NCI-H1436 (cell line): Measurements from ENCODE around the gene PRKAA1.
"Not testable (repeated sequence)": the region's sequence is repeated elsewhere in the genome, so short reads cannot be mapped to it uniquely, and the experiment has no call there.

Experiments used
- DNase-seq: peaks from one replicate; lab custom pipeline; 2025; lab: John Stamatoyannopoulos, UW

PRKAA1 gene

DNA sequence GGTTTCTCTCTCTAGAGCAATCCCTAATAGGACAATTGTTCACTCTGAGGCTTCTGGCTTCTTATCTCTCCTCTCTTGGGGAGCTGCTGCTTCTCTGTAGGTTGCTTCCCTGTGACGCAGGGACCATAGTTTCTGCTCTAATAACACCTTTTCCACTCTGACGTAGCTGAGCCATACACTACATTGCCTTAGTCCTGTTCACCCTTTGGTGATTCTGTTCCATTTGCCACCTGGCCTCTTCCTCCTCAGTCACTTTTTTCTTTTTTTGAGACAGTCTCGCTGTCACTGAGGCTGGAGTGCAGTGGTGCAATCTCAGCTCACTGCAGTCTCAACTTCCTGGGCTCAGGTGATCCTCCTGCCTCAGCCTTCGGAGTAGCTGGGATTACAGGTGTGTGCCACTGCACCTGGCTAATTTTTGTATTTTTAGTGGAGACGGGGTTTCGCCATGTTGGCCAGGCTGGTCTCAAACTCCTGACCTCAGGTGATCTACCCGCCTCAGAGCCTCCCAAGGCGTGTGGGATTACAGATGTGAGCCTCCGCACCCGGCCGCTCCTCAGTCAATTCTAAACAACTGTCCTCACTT lies 27.4 kb upstream of the PRKAA1 start:
- DNase-seq: not testable (repeated sequence)

DNA sequence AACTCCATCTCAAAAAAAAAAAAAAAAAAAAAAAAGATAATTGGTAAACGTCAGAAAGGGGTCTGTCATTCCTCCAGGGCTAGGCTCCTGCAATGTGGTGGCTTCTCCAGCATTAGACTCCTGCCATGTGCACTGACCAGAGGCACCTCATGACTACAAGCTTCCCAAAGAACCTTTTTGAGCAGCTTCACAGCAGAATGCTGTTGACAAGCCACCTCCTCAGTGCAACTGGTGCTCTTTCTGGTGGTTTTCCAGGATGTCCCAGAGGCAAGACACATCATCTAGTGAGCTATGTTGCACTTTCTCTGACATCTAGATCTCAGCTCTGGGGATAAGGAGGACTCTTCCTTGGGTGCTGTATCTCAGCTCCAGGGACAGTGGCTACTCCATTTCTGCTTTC lies 25.3 kb upstream of the PRKAA1 start:
- DNase-seq: no peak

DNA sequence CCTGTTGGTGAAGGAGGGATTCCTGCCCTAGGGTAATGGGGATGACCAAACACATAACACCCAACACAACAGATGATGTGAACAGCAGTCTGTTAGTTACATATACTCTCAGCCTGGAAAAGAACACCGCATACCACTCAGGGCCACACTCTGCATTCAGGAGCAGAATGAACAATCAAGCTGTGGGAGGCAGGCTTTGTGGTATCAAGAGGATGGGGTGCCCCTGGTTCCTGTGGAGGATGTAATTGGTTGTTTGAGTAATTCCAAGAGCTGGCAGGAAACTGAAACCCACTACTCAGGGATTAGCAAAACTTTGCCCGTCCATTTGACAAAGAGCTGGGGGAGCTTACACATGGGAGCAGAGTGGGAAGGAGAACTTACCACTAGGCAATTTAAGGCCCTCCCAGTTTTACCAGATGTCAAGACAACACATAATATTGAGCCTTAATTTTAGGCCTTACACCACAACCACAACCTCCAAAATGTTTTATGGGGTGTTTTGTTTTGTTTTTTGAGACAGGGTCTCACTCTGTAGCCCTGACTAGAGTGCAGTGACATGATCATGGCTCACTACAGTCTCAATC lies 15.6 kb upstream of the PRKAA1 start:
- DNase-seq: no peak

DNA sequence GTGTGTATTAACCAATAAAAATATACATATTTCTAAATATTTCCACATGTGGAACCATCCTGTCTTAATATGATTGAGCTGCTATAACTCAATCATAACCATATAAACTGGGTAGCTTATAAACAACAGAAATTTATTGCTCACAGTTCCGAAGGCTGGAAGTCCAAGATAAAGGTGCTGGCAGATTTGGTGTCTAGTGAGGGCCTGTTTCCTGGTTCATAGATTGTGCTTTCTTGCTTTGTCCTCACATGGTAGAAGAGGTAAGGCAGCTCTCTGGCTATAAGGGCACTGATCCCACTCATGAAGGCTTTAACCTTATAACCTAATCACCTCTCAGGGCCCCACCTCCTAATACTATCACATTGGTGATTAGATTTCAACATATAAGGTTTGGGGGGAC lies 14.0 kb upstream of the PRKAA1 start:
- no peak for DNase-seq

DNA sequence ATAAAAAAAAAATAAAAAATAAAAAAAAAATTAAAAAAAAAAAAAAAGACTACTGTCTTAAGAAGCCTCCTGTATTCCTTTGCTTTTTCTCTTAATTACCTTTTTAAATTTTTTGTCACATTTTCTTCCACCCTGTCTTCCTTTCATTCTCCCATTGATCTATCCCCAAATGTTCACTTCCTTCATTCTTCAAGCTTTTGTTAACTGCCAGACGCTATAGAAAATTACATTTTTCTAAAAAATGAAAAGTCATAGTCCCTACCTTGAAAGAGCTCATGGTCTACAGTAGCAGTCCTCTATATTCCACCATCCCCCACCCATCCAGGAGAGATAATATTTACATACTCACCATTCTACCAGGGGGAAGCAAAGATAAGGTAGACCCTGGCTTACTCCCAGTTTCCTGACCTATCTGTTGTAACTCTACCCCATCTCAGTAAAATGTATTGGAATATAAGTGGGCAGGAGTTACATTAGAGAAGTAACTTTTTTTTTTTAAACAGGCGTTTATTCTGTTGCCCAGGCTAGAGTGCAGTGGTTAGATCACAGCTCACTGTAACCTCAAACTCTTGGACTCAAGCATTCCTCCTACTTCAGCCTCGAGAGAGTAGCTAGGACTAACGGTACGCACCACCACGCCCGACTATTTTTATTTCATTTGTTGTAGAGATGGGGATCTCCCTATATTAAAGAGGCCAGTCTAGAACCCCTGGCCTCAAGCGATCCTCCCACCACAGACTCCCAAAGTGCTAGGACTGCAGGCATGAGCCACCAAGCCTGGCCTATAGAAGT lies 3.8 kb upstream of the PRKAA1 start:
- no peak for DNase-seq

DNA sequence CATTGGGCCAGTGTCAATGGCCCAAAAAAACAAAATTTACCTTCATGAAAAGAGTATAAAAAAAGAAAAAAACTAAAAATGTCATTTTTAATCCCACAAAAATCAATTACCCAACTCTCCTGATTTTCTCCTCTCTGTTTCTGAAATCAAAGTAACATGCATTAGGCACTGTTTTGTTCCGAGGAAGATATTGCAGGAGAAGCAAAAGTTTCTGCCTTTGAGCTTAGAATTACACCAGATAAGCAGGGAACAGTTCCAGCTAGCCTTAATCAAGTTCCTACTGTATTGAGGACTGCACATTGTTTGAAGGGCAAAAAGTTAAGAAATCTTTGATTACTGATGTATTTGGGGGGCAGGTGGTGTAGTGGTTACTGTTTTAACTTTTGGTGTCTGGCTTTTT lies 1.1 kb upstream of the PRKAA1 start:
- DNase-seq: no peak

DNA sequence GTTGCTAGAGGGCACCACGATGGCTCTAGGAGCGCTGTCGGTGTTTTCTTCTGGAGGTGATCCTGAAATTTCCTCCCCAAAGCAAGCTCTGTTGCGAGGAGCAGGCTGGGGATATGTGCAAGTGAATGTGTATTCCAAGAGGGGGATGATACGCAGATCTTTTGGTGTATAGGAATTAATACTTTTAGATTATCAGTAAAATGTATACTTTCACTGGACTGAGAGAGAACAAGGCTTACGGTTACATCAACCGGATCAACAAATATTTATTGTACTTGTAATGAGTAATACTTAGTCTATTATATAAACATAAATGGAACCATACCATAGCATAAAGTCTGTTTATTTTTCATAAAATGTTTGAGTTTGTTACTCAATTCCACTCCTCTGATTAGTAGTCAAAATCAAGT lies 632 bp upstream of the PRKAA1 start:
- DNase-seq: no peak

DNA sequence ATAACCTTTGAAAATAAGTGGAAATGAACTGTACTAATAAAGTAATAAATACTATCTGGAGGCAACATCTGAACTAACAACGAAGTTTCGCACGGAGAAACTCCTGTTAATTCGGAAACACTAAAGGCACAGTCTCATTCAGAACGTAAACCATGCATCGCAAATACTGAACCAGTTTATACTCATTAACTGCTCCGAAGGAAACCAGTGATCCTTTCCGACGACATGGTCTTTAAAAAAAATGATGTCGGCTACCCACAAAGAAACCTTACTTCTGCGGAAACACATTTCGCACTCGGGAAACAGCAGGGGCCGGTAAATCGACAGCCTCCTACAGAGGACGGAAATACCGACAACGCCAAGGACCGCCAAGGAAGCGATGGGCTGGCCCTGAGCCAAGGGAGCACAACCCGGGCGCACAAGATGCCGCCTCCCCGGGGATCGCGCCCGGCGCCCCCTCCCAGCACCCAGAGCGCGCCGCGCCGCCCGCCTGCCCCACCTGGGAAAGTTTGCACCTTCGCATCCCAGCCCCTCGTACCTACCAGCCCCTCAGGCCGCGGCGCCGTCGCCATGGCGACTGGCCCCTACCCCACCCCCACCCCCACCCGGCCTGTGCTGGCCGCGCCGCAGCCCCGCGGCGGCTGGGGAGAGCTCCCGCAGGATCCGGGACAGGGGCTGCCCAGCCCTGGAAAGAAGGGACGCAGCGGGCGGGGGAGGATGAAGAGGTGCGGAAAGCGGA lies 732 bp downstream of the PRKAA1 start:
- peak; percentile 76 for DNase-seq

DNA sequence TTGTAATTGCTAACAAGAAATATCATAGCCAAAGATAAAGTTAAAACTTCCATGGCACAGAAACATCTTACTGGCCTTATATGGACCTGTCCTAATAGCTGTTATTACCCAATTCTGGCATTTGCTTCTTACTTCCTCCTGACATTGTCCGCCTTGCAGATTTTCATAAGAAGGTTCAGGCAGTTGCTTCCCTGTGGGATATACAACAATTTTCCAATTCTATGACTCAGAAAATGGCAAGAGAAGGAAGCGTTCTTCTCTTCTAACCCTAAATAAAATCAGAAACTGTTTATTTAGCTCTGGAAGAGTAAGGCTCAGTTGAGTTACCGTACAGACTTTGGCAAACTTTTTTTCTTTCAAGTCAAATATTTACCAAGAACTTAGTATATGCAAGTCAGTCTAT lies 1.7 kb downstream of the PRKAA1 start:
- no peak for DNase-seq

DNA sequence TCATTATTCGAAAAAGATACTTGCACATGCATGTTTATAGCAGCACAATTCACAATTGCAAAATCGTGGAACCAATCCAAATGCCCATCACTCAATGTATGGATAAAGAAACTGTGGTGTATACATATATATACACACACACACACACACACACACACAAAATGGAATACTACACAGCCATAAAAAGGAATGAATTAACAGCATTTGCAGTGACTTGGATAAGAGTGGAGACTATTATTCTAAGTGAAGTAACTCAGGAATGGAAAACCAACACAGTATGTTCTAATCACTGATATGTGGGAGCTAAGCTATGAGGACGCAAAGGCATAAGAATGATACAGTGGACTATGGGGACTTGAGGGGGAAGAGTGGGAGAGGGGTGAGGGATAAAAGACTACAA lies 3.3 kb downstream of the PRKAA1 start:
- not testable (repeated sequence) for DNase-seq

DNA sequence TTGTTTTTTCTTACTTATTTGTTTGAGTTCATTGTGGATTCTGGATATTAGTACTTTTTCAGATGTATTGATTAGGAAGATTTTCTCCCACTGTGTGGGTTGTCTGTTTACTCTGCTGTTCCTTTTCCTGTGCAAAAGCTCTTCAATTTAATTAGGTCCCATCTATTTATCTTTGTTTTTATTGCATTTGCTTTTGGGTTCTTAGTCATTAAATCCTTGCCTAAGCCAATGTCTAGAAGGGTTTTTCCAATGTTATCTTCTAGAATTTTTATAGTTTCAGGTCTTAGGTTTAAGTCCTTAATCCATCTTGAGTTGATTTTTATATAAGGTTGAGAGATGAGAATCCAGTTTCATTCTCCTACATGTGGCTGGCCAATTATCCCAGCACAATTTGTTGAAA lies 3.8 kb downstream of the PRKAA1 start:
- not testable (repeated sequence) for DNase-seq

DNA sequence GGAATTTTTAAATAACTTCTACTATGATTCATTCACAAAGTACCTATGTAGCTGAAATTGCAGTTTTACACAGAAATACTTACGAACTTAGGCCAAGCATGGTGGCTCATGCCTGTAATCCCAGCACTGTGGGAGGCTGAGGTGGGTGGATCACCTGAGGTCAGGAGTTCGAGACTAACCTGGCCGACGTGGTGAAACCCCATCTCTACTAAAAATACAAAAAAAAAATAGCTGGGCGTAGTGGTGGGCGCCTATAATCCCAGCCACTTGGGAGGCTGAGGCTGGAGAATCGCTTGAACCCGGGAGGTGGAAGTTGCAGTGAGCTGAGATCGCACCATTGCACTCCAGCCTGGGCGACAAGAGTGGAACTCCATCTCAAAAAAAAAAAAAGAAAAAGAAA lies 5.5 kb downstream of the PRKAA1 start:
- not testable (repeated sequence) for DNase-seq

DNA sequence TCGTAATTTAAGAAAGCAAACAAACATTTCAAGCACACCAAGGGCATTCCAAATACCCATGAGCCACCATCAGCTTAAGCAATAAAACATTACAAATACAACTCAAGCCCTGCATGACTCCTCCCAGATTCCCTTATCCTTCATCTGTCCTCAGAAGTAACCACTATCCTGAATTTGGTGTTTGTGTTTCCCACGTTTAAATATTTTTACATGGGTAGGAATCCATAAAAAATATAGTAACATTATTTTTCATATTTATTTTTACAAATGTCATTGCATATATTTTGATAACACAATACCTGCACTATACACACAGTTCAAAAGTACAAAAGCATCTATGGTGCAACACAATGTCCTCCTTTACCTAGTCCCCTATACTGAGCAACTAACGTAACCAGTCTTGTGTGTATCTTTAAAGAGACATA lies 6.4 kb downstream of the PRKAA1 start:
- no peak for DNase-seq

DNA sequence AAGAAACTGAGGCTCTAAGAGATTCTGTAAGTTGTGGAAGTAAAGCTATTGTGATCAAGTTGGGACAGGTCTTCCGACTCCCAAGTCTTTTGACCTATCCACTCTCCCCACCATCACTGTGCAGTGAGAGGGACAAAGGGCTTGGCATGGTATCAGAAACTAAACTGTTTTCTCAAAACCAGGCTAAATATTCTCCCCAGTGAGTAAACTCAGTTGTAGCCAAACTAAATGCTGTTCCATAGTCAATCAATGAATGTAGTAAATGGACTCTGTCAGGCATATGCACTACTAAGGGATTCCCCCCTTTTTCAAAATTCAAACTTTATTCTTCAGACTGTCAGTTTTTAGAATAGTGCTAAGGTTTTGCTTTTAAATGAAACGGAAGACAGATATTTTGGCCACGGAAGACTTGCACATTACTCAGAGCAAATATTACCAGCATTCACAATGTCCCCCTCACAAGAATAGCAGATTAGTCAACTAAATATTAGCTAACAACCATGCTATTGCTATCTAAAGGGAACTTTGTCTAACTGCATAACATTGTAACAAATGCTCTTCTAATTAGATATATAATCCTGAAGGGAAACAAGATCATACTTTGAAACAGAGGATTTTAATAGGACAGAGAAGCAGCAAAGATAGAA lies 7.1 kb downstream of the PRKAA1 start:
- DNase-seq: no peak

DNA sequence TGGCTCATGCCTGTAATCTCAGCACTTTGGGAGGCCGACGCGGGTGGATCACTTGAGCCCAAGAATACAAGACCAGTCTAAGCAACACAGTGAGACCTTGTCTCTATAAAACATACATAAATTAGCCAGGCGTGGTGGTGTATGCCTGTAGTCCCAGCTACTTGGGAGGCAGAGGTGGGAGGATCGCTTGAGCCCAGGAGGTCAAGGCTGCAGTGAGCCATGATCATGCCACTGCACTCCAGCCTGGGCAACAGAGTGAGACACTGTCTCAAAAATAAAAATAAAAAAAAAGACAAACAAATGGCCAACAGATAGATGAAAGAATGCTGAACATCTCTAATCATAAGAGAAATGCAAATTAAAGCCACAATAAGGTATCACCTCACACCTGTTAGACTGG lies 9.2 kb downstream of the PRKAA1 start:
- DNase-seq: not testable (repeated sequence)

DNA sequence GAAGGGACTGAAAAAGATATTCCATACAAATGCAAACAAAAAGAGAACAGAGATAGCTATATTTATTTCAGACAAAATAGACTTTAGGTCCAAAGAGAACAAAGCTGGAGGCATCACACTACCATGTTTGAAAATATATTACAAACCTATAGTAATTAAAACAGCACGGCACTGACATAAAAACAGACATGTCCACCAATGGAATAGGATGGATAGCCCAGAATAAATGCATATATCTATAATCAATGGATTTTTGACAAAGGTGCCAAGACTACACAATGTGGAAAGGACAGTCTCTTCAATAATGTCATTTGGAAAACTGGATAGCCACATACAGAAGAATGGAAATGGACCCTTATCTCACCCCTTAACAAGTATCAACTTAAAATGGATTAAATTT lies 10.2 kb downstream of the PRKAA1 start:
- no peak for DNase-seq

DNA sequence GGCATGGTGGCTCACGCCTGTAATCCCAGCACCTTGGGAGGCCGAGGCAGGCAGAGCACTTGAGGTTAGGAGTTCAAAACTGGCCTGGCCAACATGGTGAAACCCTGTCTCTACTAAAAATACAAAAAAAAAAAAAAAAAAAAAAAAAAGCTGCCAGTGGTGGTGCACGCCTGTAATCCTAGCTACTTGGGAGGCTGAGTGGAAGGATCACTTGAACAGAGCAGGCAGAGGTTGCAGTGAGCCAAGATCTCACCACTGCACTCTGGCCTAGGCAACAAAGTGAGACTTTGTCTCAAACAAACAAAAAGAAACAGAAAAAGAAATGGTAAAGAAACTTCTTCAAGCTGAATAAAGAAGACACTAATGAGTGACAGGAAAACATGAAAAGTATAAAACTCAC lies 11.5 kb downstream of the PRKAA1 start:
- not testable (repeated sequence) for DNase-seq

DNA sequence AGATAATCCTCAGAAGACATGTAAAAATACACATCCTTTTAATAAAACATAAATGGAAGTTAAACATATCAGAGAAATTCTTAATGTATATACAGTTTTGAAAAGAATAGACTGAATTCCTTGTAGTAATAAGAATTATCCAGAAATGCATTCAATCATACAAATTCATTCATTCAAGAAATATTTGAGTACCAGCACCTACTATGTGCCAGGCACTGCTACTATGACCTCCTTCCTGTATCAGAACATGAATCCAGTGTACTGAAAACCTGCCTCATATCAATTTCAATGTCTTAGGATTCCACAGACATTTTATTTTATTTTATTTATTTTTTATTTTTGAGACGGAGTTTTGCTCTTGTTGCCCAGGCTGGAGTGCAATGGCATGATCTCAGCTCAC lies 13.3 kb downstream of the PRKAA1 start:
- no peak for DNase-seq

DNA sequence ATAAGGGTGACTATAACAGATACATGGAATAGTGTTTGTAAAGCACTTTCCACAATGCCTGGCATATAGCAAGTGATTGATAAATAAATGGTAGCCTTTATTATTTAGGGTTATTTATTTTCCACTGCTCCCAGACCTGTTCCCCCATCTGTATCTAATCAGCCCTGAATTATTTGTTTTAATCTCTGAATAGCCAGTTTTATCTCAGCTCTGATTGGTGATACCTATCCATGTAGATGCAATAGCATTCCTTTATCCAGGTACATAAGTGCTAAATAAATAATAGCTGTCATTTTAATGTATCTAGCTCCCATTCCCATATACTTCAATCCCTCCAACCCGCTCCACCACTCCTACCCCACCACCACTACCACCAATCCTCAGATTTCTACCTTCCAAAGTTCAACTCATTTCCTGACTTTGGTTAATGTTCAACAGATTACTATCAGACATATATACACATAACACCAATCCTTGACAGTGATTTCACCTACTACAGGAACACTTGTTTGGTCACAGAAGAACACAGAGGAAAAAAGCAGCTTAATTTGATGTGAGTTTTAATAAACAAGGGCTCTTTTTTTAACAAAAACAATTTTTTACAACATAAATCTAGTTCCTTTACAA lies 14.0 kb downstream of the PRKAA1 start:
- no peak for DNase-seq

DNA sequence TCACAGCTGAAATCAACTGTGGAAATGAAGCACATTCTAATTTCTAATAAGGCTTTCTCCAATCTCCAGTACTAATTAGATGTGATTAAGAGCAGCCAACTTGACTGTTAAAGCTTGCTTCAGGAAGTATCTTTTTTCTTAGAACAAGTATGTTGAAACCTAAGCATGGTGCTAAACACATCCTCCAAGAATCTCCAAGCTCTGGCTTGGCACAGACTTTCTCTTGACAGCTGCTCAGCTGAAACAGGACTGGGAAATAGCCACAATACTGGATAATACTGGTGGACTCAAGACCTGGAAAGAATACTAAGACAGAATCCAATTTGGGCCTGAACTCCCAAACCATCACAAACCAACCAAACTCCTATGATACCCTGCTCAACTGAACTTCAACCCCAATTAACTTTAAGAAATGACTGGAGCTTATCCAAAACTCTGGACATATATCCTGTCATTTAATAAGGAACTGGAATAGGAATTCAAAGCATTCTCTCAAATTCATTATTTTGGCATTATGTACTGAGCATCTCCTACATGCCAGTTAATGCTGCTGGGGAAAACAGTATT lies 16.2 kb downstream of the PRKAA1 start:
- no peak for DNase-seq

DNA sequence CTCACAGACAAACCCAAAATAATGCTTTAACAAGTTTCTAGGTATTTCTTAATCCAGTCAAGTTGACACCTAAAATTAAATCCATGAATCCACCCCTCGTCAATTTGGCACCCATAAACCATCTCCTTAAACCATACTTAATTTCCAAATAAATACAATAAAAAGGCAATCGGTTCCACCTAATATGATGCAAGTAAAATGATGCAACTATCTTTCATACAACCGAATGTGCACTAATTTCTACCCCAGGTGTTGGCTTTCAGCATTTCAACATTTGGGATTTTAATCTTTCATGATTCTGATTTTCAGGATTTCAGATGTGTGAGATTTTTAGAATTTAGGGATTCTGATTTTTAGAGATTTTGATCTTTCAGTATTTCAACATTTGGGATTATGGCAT lies 17.3 kb downstream of the PRKAA1 start:
- no peak for DNase-seq
